SK-N-SH (cell line): Measurements from ENCODE around the gene TLE1. TPM values are rescaled to one million over a fixed set of nuclear protein-coding genes. Genes with fewer than 3 reads are reported as not detected.

Experiments used
- CTCF ChIA-PET: fragments of 300-600, 350-600 bp; formaldehyde crosslinking; extraction: SDS; loops from one replicate; lab custom pipeline; 2021; lab: Yijun Ruan, JAX
- POLR2A ChIA-PET: fragments of 350-600 bp; sonication (Branson Sonifier 250); formaldehyde crosslinking; extraction: SDS; loops from one replicate; lab custom pipeline; 2020; ENCODE audit warnings: antibody characterized with exemption, inconsistent platforms; lab: Yijun Ruan, JAX
- DNase-seq: peaks from one replicate; pipeline ENCODE4 v3.0.0; 2012
- H2AFZ ChIP-seq: fragments of 200-600 bp; sonication (generic); 2 replicates; pipeline ENCODE4 v1.8.1; 2016; ENCODE audit warnings: antibody characterized with exemption, mild to moderate bottlenecking, low read depth
- H3F3A ChIP-seq: fragments of 200-600 bp; sonication (generic); replicated peaks from 2 replicates; pipeline ENCODE3; 2016; ENCODE audit warnings: antibody characterized with exemption, mild to moderate bottlenecking; ENCODE audit not compliant: insufficient read depth
- H3K27ac ChIP-seq, 2 experiments: fragments of 200-500 bp in 1 of 2; fragments of 200-600 bp in 1 of 2; sonication (Bioruptor generic) in 1 of 2; sonication (generic), shearing (Covaris generic) in 1 of 2; 2 replicates each; pipeline versions ENCODE4 v1.5.1 to v1.6.1; 2014 to 2016; ENCODE audit warnings: low read depth in 2 of 2, inconsistent platforms in 1 of 2, low read length in 1 of 2, mild to moderate bottlenecking in 1 of 2, mixed read lengths in 1 of 2
- H3K27me3 ChIP-seq: fragments of 200-600 bp; sonication (generic), shearing (Covaris generic); 2 replicates; pipeline ENCODE4 v1.6.1; 2016; ENCODE audit warnings: mixed run types; ENCODE audit not compliant: insufficient read depth
- H3K36me3 ChIP-seq, 2 experiments: fragments of 200-500 bp in 1 of 2; fragments of 200-600 bp in 1 of 2; sonication (Bioruptor generic) in 1 of 2; sonication (generic) in 1 of 2; replicated peaks in 1 of 2; 2 replicates each; pipeline versions ENCODE3 to v1.5.1; 2014 to 2016; ENCODE audit warnings: low read length in 1 of 2, mild to moderate bottlenecking in 1 of 2; ENCODE audit not compliant: insufficient read depth in 2 of 2, control insufficient read depth in 1 of 2
- H3K4me1 ChIP-seq, 2 experiments: fragments of 200-500 bp in 1 of 2; fragments of 200-600 bp in 1 of 2; sonication (Bioruptor generic) in 1 of 2; sonication (generic), shearing (Covaris generic) in 1 of 2; 2 replicates each; pipeline versions ENCODE4 v1.5.1 to v1.6.1; 2014 to 2016; ENCODE audit warnings: low read depth in 1 of 2, low read length in 1 of 2, mixed run types in 1 of 2; ENCODE audit not compliant: insufficient read depth in 2 of 2, control insufficient read depth in 1 of 2
- H3K4me2 ChIP-seq: fragments of 200-600 bp; sonication (generic), shearing (Covaris generic); 2 replicates; pipeline ENCODE4 v1.6.1; 2017; ENCODE audit warnings: mixed run types
- H3K4me3 ChIP-seq, 2 experiments: fragments of 200-500 bp in 1 of 2; fragments of 200-600 bp in 1 of 2; sonication (Bioruptor generic) in 1 of 2; sonication (generic), shearing (Covaris generic) in 1 of 2; 2 replicates each; pipeline versions ENCODE4 v1.5.1 to v1.8.1; 2014 to 2016; ENCODE audit warnings: low read depth in 2 of 2, inconsistent platforms in 1 of 2, low read length in 1 of 2, mild to moderate bottlenecking in 1 of 2, mixed read lengths in 1 of 2, moderate library complexity in 1 of 2
- H3K79me2 ChIP-seq: fragments of 200-600 bp; sonication (generic); 2 replicates; pipeline ENCODE4 v1.8.1; 2017; ENCODE audit warnings: mild to moderate bottlenecking; ENCODE audit not compliant: insufficient read depth
- H3K9ac ChIP-seq: fragments of 200-600 bp; sonication (generic); 2 replicates; pipeline ENCODE4 v1.6.1; 2017; ENCODE audit warnings: mixed run types
- H3K9me2 ChIP-seq: fragments of 200-600 bp; sonication (generic); 2 replicates; pipeline ENCODE4 v1.6.1; 2017; ENCODE audit warnings: mixed run types
- H3K9me3 ChIP-seq: fragments of 200-600 bp; sonication (generic); 2 replicates; pipeline ENCODE4 v1.6.1; 2017; ENCODE audit warnings: mixed run types, mild to moderate bottlenecking, moderate library complexity
- H4K20me1 ChIP-seq: fragments of 200-600 bp; sonication (generic); 2 replicates; pipeline ENCODE4 v1.6.1; 2017; ENCODE audit warnings: mild to moderate bottlenecking, mixed run types; ENCODE audit not compliant: insufficient read depth
- CTCF ChIP-seq: fragments of 200-600 bp; sonication (generic); IDR thresholded peaks from 2 replicates; pipeline ENCODE4 v1.6.1; 2017; ENCODE audit warnings: antibody characterized with exemption, mild to moderate bottlenecking, moderate library complexity
- EP300 ChIP-seq, 2 experiments: IDR thresholded peaks; 2 replicates each; pipeline versions ENCODE4 v1.4.0 to v1.6.1; 2012; ENCODE audit warnings: borderline replicate concordance in 1 of 2, low read depth in 1 of 2, low read length in 1 of 2
- EZH2phosphoT487 ChIP-seq: fragments of 200-600 bp; sonication (generic); IDR thresholded peaks from 2 replicates; pipeline ENCODE4 v1.6.1; 2017; ENCODE audit warnings: low read depth, mixed run types, mild to moderate bottlenecking, antibody characterized with exemption, moderate library complexity, borderline replicate concordance
- FOXM1 ChIP-seq: IDR thresholded peaks from 2 replicates; pipeline ENCODE4 v1.4.0; 2012; ENCODE audit warnings: low read depth, mild to moderate bottlenecking
- IRF3 ChIP-seq: fragments of 150-350 bp; IDR thresholded peaks from 2 replicates; pipeline ENCODE4 v1.6.1; 2016; ENCODE audit warnings: mild to moderate bottlenecking, low read depth, low read length
- JUND ChIP-seq: IDR thresholded peaks from 2 replicates; pipeline ENCODE4 v1.4.0; 2012
- MAX ChIP-seq: IDR thresholded peaks from 2 replicates; pipeline ENCODE4 v1.4.0; 2012; ENCODE audit warnings: low read depth
- MEF2A ChIP-seq: IDR thresholded peaks from 2 replicates; pipeline ENCODE4 v1.4.0; 2012; ENCODE audit warnings: low read depth, borderline replicate concordance
- NFIC ChIP-seq: IDR thresholded peaks from 2 replicates; pipeline ENCODE4 v1.4.0; 2012; ENCODE audit warnings: borderline replicate concordance
- NRF1 ChIP-seq: IDR thresholded peaks from 2 replicates; pipeline ENCODE4 v1.6.1; 2012; ENCODE audit warnings: low read depth, mild to moderate bottlenecking, low read length
- POLR2AphosphoS5 ChIP-seq: IDR thresholded peaks from 2 replicates; pipeline ENCODE4 v1.6.1; 2012; ENCODE audit warnings: low read depth, low read length
- RCOR1 ChIP-seq: fragments of 150-350 bp; IDR thresholded peaks from 2 replicates; pipeline ENCODE4 v1.6.1; 2017; ENCODE audit warnings: antibody characterized with exemption, low read length
- RFX5 ChIP-seq: IDR thresholded peaks from 2 replicates; pipeline ENCODE4 v1.6.1; 2012; ENCODE audit warnings: mild to moderate bottlenecking, improper control_type of control experiment, low read length
- RXRA ChIP-seq: IDR thresholded peaks from 2 replicates; pipeline ENCODE4 v1.4.0; 2012; ENCODE audit warnings: low read depth, mild to moderate bottlenecking, borderline replicate concordance
- SIN3A ChIP-seq: IDR thresholded peaks from 2 replicates; pipeline ENCODE4 v1.6.1; 2012; ENCODE audit warnings: low read depth, mild to moderate bottlenecking, low read length, moderate library complexity, borderline replicate concordance
- TAF1 ChIP-seq: IDR thresholded peaks from 2 replicates; pipeline ENCODE4 v1.6.1; 2012; ENCODE audit warnings: low read depth, mild to moderate bottlenecking, low read length, moderate library complexity, borderline replicate concordance
- TCF12 ChIP-seq: IDR thresholded peaks from 2 replicates; pipeline ENCODE4 v1.4.0; 2012
- TEAD4 ChIP-seq: IDR thresholded peaks from 2 replicates; pipeline ENCODE4 v1.4.0; 2012; ENCODE audit warnings: mild to moderate bottlenecking, borderline replicate concordance; ENCODE audit not compliant: insufficient read depth
- USF2 ChIP-seq: fragments of 150-350 bp; IDR thresholded peaks from 2 replicates; pipeline ENCODE4 v1.6.1; 2017; ENCODE audit warnings: antibody characterized with exemption, low read length, low read depth, borderline replicate concordance
- YY1 ChIP-seq: IDR thresholded peaks from 2 replicates; pipeline ENCODE4 v1.4.0; 2012; ENCODE audit warnings: low read depth, mild to moderate bottlenecking
- WGBS: methylation state at CpG from one replicate; pipeline ENCODE4 v1.1.6; 2017; ENCODE audit warnings: low lambda C conversion rate; 5-methylcytosine and 5-hydroxymethylcytosine counted together
- polyA plus RNA-seq, 3 experiments: library from polyadenylated mRNA; depleted of rRNA; stranded (reverse); fragments of >200 nt; gene quantifications; 2 replicates each; pipeline ENCODE4 v1.2.3, GENCODE V29; 2012
- TF ChIP-seq, protein P1 (sequence below): IDR thresholded peaks from 2 replicates; pipeline ENCODE4 v1.4.0; 2012; ENCODE audit warnings: low read depth, borderline replicate concordance
- TF ChIP-seq, protein P2 (sequence below): IDR thresholded peaks from 2 replicates; pipeline ENCODE4 v1.6.1; 2012; ENCODE audit warnings: mild to moderate bottlenecking, low read depth, low read length, moderate library complexity
- TF ChIP-seq, protein P3 (sequence below): IDR thresholded peaks from 2 replicates; pipeline ENCODE4 v1.4.0; 2012; ENCODE audit warnings: low read depth, borderline replicate concordance

TLE1 gene
- polyA plus RNA-seq, 1 of the 3 experiments (the other 2 are of a cell fraction) = 33.0 TPM

DNA sequence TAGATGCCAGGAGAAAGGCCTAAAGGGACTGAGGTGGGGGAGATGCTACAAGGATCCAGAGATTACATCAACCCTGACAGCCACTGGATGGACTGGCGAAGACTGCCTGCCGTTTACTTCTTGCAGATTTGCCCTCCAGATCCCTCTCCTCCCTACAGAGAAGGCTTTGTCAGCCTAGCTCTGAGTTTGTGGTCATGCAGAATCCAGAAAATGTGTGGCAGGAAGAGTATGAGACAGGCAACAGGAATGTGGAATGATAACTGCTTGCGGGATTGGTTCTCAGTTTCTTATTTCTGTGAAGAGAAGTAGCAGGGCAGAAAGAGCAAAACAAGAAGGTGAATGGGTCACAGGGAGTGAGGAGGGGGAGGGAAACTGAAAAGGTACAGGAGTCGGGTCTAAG lies 129.6 kb downstream of the TLE1 start:
- DNase-seq = no peak
- H3K79me2 ChIP-seq = no peaks in the 10 kb centered on the region
- H2AFZ ChIP-seq = peak overlapping the region; percentile 78
- CTCF ChIA-PET = no interaction called here
- no peak overlapping the region for H3K4me3 ChIP-seq
- POLR2A ChIA-PET = no interaction called here
- peak overlapping the region; percentile 80 to 85; a peak in 3 of 4 replicates for H3K27ac ChIP-seq
- WGBS = 8% methylated on average over 4 of the region's 4 CpGs
- H3F3A ChIP-seq = peaks cover 11% of the 10 kb centered on the region
- H3K36me3 ChIP-seq = no peaks in the 10 kb centered on the region
- no peaks in the 10 kb centered on the region for H4K20me1 ChIP-seq
- H3K9me2 ChIP-seq = no peaks in the 10 kb centered on the region
- peak overlapping the region; percentile 50 for H3K4me2 ChIP-seq
- no peaks in the 10 kb centered on the region for H3K27me3 ChIP-seq
- no peaks in the 10 kb centered on the region for H3K9me3 ChIP-seq
- H3K9ac ChIP-seq = peak overlapping the region; percentile 38; the same call in 1 of the 2 replicates
- H3K4me1 ChIP-seq = peaks cover 7 to 41% of the 10 kb centered on the region in 2 experiments
- TF ChIP-seq RCOR1 = no peak
- peak; percentile 100 for TF ChIP-seq TEAD4
- TF ChIP-seq TCF12 = peak; percentile 95
- 0 out of 2 replicates have a peak, but pooled peaks have one; percentile 79 for TF ChIP-seq SIN3A
- peak; percentile 46 to 98; a peak in 3 of 4 replicates for TF ChIP-seq EP300 (IDR thresholded peaks at IDR 0.05; ENCODE audit: borderline replicate concordance in 1 of 2, low read depth in 1 of 2, low read length in 1 of 2)
- TF ChIP-seq NFIC = peak; percentile 86
- no peak for TF ChIP-seq IRF3
- TF ChIP-seq NRF1 = no peak
- TF ChIP-seq MAX = peak; percentile 67
- no peak for TF ChIP-seq YY1
- peak; percentile 83 for TF ChIP-seq POLR2AphosphoS5
- peak; percentile 64 for TF ChIP-seq FOXM1
- TF ChIP-seq TAF1 = peak; percentile 38; the same call in 1 of the 2 replicates
- peak; percentile 62; the same call in 1 of the 2 replicates for TF ChIP-seq MEF2A
- no peak for TF ChIP-seq CTCF
- TF ChIP-seq, protein P1, sequence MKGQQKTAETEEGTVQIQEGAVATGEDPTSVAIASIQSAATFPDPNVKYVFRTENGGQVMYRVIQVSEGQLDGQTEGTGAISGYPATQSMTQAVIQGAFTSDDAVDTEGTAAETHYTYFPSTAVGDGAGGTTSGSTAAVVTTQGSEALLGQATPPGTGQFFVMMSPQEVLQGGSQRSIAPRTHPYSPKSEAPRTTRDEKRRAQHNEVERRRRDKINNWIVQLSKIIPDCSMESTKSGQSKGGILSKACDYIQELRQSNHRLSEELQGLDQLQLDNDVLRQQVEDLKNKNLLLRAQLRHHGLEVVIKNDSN = 0 out of 2 replicates have a peak, but pooled peaks have one; percentile 33
- TF ChIP-seq USF2 = no peak
- TF ChIP-seq, protein P2, sequence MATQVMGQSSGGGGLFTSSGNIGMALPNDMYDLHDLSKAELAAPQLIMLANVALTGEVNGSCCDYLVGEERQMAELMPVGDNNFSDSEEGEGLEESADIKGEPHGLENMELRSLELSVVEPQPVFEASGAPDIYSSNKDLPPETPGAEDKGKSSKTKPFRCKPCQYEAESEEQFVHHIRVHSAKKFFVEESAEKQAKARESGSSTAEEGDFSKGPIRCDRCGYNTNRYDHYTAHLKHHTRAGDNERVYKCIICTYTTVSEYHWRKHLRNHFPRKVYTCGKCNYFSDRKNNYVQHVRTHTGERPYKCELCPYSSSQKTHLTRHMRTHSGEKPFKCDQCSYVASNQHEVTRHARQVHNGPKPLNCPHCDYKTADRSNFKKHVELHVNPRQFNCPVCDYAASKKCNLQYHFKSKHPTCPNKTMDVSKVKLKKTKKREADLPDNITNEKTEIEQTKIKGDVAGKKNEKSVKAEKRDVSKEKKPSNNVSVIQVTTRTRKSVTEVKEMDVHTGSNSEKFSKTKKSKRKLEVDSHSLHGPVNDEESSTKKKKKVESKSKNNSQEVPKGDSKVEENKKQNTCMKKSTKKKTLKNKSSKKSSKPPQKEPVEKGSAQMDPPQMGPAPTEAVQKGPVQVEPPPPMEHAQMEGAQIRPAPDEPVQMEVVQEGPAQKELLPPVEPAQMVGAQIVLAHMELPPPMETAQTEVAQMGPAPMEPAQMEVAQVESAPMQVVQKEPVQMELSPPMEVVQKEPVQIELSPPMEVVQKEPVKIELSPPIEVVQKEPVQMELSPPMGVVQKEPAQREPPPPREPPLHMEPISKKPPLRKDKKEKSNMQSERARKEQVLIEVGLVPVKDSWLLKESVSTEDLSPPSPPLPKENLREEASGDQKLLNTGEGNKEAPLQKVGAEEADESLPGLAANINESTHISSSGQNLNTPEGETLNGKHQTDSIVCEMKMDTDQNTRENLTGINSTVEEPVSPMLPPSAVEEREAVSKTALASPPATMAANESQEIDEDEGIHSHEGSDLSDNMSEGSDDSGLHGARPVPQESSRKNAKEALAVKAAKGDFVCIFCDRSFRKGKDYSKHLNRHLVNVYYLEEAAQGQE = peak; percentile 71; the same call in 1 of the 2 replicates
- TF ChIP-seq RFX5 = no peak
- TF ChIP-seq EZH2phosphoT487 = no peak
- TF ChIP-seq, protein P3, sequence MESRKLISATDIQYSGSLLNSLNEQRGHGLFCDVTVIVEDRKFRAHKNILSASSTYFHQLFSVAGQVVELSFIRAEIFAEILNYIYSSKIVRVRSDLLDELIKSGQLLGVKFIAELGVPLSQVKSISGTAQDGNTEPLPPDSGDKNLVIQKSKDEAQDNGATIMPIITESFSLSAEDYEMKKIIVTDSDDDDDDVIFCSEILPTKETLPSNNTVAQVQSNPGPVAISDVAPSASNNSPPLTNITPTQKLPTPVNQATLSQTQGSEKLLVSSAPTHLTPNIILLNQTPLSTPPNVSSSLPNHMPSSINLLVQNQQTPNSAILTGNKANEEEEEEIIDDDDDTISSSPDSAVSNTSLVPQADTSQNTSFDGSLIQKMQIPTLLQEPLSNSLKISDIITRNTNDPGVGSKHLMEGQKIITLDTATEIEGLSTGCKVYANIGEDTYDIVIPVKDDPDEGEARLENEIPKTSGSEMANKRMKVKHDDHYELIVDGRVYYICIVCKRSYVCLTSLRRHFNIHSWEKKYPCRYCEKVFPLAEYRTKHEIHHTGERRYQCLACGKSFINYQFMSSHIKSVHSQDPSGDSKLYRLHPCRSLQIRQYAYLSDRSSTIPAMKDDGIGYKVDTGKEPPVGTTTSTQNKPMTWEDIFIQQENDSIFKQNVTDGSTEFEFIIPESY = peak; percentile 51; the same call in 1 of the 2 replicates
- TF ChIP-seq RXRA = peak; percentile 96
- TF ChIP-seq JUND = peak; percentile 91
